Fibroblast of skin of right quadriceps (primary cell): Measurements from ENCODE around the gene TAS1R2.

Experiments used
- DNase-seq: peaks from one replicate; pipeline ENCODE4 v3.0.0-alpha.2; 2013

TAS1R2 gene

DNA sequence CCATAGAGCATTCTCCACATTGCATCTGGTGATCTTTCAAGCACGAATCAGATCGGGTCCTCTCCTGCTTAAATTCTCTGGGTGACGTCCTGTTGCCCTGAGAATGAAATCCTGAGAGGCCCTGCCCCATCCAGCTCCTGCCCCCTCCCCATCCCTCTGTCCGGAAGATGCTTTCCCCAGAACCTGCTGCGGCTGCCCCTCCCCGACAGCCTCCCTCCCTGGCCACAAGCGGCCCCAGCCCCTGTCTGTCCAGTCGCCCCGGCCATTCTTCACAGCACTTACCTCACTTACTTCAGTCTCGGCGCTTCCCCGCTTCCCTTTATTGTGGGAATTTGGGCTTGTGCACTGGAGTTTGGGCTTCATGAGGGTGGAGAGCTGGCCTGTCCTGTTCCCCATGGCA lies 40.3 kb downstream of the TAS1R2 start:
- DNase-seq = no peak

DNA sequence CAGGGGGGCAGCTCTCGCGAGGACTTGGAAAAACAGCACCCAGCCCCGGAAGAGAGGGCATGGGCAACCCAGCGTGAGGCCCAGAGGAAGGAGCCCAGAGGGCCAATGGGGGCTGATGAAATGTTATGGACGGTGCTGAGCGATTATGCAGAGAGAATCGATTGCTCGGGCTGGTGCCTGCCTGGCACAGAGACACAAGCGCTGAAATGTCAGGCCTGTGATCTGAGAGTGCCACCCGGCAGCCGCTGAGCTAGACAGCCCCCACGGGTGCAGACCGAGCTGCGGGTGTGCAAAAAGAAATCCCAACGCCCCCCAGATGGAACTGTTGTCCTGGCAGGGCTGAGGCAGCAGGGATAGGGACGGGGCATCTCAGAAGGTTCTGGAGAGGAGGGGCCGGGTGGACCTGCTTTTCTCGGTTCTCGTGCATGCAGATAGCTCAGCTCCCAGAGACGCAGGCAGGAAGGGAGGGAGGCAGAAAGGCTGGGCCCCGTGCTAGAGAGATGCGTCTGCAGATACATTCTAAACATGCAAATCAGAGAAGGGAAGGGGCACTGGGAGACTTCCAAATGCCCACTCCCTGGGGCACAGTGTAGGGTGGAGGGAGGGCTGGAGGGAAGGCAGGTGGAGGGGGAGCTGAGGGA lies 41.5 kb downstream of the TAS1R2 start:
- DNase-seq = no peak

DNA sequence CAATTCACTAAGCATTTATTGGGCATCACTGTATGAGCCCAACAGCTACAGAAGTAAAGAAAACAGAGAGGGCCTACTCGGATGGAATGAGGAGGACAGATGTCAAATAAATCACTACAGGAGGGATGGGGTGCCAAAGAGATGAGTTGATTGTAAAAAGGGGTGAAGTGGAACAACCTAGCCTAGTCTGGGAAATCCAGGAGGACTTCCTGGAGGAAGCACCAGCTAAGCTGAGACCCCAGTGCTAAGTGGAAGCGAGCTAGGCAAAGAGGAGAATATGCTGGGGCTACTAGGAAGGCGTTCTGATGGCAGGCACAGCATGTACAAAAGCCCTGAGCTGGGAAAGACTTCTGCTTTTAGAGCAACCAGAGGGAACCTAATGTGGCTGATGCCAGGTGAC lies 42.1 kb downstream of the TAS1R2 start:
- DNase-seq = no peak

DNA sequence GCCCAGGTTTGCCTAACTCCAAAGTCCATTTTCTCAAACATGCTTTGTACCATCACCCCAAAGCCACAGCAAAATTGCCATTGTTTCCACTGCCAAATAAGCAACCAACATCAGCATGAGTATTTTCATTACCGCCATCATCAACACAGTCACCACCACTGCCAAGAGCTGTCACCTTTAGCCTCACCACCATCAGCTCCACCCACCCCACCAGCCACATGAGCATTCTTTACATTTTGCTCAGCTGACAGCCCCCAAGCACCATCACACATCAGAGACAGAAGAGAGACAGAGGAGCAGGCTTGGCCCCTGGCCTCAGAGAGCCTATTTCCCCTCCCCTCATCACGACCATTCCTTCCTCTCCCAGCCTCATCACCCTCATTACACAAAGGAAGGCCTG lies 42.7 kb downstream of the TAS1R2 start:
- DNase-seq = no peak

DNA sequence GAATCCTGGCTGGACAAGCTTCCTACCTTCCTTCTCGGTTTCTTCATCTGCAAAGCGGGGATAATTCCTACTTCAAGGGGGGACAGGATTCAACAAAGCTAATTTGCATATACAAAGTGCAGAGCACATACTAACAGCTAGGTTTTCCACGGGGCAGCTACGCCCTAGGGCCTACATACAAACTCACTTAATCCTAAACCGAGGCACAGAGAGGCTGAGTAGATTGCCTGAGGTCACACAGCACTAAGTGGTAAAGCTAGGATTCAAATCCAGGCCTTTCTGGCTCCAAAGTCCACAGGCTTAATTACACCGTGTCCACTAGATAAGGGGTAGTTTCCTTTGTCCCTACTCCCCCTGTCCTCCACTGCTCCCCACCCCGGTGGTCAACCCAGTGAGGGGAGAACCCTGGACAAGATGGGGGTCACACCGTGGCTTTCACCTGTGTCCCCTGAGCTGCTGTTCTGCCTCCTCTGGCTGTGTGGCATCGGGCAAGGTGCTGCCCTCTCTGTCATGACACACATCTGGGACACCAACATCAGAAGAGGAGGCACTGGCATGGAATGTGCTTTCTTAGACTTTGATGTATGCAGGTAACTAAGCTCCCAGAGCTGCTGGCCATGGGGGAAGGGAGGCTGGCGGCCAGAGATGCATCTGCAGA lies 44.5 kb downstream of the TAS1R2 start:
- no peak for DNase-seq

DNA sequence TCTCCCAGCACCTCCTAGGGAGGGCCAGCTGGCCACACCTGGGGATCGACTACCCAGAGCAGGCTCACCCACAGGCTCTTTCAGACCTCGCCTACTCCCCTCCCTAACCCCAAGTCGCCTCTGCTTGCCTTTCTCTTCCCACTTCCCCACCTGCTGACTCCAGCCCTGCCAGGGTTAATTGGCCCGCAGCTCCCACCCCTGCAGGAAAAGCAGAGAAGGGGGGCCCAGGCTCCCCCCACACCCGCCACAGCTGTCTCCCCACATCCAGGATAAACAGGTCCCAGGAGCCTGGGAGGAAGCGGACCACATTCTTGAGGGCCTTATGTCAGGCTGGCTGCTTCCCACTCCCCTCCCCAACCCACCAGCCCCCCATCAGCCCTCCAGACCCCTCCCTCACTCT lies 45.0 kb downstream of the TAS1R2 start:
- DNase-seq = no peak

DNA sequence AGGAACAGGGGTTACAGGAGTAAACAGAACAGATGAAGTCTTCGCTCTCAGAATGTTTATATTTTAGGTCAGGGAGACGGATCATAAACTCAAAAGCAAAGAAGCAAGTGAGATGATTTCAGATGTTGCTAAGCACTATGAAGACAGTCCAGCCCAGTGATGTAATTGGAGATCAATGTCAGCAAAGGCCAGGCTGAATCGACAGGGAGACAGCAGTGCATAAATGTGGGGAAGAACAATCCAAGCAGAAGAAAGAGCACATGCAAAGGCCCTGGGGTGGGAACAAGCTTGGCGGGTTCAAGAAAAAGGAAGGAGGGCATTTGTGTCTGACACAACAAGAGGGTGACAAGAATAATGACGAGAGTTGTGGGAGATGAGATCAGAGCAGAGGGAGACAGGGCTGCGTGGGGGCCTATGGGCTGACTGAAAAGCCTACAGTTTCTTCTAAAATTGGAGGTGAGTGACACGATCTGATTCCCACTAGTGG lies 47.0 kb downstream of the TAS1R2 start:
- DNase-seq = no peak

DNA sequence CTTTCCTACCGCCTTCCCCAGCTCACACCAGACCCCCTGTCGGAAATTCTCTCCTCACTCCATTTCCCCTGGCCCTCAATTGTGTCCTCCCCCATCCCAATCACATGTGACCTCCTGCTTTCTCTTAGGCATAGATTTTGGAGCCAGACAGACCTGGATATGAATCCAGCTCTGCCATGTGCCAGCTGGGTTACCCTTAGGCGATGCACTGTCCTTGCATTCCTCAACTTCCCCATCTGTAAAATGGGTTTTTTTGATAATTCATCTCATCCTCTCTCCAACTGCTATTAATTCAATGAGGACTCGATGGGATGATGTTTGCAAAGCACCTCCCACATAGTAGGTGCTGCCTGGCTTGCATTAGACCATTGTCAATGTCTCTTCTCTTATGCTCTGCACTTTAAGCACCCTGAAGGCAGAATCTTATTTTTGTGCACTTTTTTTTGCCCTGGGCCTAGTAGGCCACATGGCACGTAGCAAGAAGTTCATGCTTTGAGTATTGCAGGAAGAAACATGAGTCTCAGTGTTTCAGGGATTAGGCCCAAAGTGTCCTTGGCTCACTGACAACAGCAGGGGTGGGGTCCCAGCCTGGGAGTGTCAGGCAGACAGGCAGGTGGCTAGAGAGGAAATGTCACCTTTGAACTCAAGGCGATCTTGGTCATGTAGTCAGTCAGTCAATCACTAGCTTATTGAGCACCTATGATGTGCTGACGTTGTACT lies 47.6 kb downstream of the TAS1R2 start:
- DNase-seq = no peak

DNA sequence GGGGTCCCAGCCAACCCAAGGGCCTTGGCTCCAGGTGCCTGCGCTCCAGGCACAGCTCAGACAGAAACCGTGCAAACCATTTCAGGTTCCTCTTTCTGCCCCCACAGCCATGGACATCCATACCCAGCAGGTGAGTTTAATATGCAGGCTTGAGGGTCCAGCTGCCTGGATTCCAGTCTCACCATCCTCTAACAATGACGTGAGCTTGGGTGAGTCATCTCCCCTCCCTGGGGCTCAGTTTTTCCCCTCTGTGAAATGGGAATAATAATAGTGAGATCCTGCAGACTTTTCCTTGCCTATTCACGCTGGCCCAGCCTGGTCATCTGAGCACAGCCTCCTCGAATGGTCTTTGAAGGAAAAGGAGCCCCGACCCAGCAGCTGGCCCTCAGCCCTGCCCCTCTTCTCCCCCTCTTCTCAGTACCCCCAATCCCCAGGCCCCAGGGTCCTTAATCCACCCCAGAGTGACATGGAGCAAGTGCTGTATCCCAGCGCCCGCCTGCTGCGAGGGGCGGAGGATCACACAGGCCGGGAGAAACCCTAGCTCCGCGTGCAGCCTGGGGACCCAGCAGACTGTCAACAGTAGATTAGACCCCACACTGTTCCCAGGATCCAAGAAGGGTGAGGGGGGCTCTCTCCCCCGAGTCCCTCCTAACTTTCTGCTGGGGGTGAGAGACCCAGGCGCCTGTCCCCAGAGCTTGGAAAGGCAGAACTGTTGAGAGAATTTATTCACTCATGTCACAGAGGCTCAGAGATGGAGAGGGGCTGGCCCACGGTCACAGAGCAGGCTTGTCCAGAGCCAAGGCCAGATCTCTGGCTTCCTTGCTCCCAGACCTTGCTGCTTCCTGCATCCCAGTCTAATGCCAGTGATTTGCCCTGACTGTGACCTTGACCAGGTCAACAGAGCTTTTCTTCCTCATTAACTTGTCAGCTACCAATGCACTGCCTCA lies 49.2 kb downstream of the TAS1R2 start:
- DNase-seq = no peak

DNA sequence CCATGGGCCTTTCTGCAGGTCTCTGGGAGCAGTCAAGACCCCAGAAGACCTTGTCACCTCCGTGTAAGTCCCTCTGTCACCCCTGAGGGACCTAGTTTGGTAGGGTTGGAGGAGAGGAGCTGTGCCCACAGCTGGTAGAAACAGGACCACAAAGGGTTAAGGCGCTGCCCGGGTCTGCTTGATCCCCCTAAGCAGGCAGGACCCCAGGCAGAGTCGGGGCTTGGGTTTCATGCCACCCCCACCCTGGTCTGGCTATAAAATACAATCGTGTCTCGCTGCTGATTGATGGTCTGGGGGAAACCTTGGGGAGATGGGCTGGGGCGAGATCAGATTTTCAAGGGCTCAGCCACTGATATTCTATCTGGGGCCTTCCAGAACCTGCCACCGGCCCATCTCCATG lies 50.9 kb downstream of the TAS1R2 start:
- no peak for DNase-seq

DNA sequence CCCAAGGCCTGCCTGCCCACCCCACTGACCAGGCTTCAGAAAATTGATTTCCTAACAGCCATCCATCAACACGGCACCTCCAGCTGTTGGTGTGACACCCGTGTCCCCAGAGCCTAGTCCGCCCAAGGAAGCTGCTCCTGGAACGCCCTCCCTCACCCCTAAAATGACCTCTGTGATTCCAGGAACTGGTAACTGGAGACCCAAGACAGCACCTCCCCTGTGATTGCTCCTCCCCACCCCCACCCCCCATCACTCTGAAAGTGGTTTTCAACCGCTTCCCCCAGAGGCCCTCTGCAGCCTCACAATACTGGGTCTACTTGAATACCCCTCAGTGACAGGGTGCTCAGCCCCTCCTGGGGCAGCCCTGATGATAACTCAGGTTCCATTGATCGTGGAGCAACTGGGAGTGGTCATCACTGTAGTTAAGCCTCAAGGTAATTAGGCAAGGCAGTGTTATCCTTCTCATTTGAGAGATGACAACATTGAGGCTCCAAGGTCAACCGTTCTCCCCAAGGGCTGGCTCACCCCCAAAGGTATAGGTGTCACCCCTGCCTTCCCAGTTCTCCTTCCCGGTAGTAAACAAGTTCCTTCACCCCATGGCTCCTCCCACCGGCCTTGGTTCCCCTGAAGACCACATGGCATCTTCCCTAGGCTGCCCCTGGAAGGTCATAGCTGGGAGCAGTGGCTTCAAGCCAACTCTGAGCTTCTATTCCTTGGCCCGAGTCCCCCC lies 52.0 kb downstream of the TAS1R2 start:
- DNase-seq = no peak

DNA sequence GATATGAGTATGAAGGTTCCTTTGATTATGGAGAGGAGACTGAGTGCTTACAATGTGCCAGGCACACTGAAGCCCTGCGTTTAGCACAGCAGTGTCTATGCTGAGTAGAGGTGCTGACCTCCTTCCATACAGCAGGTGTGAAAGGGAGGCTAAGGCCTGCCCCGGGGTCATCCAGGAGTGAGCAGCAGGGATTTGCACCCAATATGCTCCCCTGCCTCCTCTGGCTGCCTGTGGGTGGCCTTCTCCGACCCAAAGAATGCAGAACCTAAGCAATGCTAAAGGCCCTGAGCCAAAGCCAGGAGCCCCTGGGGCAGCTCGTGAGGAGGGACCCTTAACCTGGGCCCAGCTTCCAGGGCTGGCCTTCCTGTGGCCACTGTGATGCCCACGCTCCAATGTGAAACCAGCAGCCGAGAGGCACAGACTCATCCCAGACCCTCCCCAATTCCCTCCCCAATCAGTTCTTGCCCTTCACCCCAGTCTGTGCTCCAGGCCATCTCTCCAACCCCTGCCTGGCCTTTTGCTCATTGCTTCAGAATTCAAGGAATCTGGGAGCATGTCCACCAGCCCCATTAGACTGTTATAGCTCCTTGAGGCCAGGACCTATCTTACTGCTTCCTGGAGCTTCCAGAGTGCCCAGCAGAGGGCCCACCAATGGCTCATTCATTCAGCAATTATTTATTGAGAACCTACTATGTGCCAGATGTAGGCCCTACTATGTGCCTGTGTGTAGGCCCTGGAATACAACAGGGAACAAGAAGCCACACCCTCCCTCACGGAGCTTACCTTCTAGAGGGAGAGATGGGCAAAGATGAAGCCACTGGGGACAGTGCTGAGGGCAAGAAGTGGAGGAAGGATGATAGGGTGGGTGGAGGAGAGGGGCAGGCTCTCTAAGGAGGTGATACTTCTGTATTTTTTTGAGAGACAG lies 53.3 kb downstream of the TAS1R2 start:
- DNase-seq = no peak

DNA sequence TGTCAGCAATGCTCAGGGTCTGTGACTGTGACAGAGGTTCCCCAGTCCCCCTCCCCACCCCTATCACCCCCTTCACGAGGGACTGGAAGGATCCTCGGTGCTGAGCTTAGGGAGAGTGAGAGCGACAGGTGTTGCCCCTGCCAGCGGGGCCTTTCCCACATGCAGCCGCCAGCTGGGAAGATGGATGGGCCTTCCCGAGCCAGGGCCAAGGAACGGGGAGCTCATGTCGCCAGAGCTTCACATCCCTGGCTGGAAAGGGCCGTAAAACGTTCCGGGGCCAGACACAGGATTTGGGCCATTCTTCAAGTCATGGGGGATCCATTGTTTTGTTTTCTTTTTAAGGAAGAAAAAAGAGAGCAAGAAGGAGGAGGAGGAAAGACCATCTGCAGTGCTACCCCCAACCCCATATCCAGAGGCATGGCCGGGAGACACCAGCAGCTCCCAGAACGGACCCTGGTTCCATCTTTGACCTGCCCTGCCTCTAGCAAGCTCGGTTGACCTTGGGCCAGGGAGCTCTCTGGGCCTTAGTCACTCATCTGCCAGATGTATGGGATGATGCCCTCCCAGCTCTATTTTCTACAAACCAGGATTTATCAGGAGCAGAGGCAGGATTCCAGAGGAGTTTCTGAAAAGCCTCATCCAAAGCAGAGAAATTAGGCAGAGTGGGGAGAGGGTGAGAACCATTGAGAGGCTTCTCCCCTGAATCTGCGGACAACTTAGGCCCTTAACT lies 54.1 kb downstream of the TAS1R2 start:
- DNase-seq = no peak

DNA sequence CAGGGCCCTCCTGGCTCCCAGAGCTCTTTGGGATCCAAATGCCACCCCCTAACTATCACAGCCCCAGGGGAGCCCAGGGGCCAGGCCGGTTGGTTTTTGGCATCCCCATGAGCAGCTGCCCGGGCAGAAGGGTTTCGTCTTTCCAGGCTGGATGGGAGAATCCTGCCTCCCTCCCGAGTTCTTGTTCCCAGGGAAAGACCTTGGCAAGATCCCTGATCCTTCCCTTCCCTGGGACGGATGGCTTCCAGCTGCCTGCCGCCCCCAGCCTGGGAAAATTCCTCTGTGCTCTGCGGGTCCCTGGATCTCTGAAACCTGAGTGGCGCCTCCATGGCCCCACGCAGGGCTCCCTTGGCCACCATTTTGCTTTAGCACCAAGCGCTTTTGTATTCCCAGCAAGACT lies 55.6 kb downstream of the TAS1R2 start:
- DNase-seq = no peak

DNA sequence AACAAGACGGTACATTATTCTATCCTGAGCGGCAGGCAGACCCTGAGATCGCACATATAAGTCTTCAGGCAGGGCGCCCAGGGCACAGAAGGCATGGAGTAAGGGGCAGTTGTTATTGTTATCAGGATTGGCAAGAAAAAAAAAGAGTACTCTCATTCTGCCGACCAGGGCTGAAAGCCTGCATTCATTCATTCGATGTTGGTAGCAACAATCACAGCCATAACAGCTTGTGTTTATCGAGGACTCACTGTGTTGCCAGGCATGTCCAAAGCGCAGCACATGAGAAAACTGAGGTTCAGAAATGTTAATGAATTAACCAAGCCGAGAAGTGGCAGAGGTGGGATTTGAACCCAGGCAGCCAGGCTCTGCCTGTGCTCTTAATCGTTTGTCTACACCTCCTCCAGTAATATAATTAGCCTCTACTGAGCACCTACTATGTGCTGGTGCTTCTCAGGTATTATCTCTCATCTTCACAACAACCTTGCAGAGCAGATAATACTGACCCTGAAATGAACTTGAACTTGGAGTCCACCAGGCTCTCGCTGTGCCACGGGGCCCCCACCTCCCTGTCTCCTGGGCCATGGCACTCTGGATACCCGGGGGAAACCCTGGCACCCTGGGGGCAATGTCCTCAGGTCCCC lies 56.2 kb downstream of the TAS1R2 start:
- DNase-seq = no peak

DNA sequence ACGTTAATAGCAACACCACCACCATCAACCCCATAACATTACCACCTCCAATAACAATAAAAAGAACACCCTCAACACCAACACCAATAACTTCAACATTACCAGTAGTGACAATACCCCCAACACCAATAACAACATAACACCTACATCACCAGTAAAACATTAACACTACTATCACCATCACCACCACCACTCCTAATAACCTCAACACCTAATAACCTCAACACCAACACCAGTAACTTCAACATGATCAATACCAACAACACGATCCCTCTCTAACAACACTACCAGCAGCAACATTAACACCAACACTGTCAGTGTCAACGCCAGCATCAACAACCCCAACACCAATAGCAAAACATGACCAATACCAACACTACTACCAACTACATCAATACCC lies 57.2 kb downstream of the TAS1R2 start:
- no peak for DNase-seq

DNA sequence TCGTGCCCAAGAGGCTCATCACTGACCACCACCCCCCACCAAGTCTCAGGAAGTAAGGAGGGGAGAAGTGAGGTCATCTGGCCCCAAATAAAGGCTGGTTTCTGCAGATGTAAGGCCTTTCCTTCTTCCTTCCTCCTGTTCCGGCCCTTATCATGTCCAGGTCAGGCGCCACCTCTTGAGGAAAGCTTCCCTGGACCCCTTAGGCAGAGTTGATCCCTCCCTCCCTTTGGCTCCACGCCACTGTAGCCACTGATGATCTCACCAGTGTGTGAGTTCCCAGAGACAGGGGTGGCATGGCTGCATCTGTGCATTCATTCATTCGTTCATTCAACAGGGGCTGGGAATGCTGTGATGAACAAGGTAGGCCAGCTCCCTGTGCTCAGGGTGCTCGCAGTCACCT lies 59.2 kb downstream of the TAS1R2 start:
- DNase-seq = no peak

DNA sequence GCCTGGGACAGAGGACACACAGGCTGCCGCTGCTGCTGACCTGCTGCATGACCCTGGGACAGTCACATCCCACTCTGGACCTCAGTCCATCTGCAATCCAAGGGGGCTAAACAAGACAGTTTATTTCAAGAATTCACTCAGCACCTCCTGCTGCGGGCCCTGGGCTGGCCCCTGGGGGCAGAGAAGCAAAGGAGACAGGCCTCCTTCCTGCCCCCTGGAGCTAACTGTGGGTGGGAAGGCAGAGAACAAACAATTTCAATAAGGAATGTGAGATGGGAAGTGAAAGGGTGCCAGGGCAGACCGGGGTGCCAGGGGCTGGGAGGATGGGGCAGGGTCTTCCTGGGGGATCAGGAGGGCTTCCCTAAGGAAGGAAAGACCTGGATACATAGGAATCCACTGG lies 60.0 kb downstream of the TAS1R2 start:
- no peak for DNase-seq

DNA sequence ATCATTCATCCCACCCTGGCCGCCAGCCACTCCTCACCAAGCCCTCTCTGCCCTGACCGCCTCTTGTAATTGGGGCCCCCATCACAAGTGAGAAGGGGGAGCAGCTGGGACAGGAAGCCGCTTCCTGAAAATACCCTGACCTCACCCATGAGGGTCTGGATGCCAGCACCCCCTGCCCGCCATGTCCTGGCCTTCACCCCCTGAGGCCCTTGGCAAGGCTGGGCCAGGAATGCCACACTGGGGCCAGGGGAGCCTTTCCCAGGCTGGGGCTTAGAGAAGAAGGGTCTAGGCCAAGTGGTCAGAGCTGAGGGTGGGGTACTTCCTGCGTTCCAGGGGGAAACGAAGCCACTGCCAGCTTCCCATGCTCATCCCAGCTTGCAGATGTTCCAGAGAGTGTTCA lies 60.5 kb downstream of the TAS1R2 start:
- DNase-seq = no peak

DNA sequence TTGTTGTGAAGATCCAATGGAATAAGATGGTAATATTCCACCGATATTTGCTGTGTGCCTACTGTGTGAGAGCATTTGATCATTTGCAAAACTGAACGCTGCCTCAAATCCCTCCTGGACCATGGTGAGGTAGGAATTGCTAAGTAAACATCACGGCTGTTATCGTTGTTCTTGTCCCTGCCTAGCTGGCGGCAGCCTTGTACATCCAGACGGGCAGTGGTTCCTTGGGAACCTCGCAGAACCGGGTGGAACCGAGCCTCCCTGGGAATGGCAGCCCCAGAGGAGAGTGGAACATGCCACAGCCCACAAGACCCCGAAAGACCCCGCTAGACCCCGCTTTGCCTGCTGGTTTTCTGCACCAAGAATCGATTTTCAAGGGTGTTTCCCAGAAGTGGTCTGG lies 60.9 kb downstream of the TAS1R2 start:
- DNase-seq = no peak
